HG03457 (cell line): ENCODE results near the gene TRAK2.
"Not testable (repeated sequence)": the region's sequence is repeated elsewhere in the genome, so short reads cannot be mapped to it uniquely, and the experiment has no call there.

Experiments used
- ATAC-seq: cut with Tn5 transposase; IDR thresholded peaks from one replicate; pipeline ENCODE4 v1.9.1; 2021; ENCODE audit warnings: moderate number of reproducible peaks; ENCODE audit not compliant: unreplicated experiment

Gene TRAK2

GRCh38 chr2:201452058-201452921 is 1.0 kb upstream of the TRAK2 start:
- peak; percentile 11 for ATAC-seq

DNA sequence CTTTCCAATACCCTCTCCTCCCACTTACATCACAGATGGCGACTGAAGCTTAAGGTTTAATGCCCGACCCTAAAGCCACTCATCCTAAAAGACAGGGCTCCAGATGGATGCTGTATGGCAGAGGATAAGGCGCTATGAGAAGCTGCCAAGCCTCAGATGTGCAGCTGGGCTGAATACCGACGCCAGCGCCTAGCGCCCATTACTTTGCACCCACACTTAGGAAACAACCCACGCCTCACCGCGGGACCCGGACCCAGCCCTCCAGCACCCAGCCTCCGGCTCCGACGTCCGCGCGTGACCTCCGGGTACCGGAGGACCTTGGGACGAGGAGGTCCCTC is 335 bp downstream of the TRAK2 start:
- peak; percentile 15 for ATAC-seq

- ATAC-seq = no peak
Measured at GRCh38 chr2:201448701-201449100, 2.6 kb downstream of the TRAK2 start.

- no peak for ATAC-seq
Measured at GRCh38 chr2:201448061-201448460, 3.2 kb downstream of the TRAK2 start.

DNA sequence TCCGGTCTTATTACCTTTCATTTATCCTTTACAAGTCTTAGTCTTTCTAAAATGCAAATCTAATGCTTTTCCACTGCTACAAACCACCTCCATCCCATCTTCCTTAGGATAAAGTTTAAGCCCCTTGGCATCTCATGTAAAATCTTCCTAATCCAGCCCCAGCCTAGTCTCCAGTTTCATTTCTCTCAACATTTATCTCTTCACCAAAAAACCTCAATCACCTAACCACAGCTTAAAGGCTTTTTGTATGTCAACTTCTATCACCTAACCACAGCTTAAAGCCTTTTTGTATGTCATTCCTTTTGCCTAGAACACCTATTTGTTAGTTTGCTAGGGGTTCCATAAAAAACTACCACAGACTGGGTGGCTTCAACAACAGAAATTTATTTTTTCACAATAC is 4.2 kb downstream of the TRAK2 start:
- ATAC-seq = no peak

DNA sequence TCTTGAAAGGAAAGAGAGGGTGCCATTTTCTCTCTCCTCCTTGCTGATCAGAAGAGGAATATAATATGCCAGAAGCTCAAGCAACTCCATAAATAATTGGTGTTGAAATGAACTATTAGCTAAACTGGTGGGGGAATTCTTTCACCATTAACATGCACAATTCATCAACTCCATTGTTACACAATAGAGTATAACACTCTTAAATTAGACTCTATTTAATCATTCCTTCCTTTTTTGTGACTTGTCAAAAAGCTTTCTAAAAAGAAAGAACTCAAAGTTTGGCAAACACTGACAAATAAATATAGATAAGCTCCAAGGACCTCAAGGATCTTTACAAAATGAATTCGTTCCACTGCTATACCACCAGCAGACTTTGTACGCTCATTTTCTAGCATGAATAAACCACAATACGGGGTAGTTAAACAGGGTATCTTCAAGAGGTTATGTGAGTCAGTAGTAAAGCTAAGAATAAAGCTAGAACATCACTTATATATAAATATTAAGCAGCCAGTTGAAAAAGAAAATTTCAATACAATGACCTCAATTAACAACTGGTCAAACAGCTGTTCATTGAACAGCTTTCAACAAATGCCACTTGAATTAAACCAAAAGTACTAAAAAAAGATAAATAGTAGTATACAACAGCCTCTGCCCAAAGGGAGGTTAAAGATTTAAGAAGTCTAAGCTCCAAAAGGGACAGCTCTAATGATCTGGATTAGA is 6.4 kb downstream of the TRAK2 start:
- ATAC-seq = no peak

DNA sequence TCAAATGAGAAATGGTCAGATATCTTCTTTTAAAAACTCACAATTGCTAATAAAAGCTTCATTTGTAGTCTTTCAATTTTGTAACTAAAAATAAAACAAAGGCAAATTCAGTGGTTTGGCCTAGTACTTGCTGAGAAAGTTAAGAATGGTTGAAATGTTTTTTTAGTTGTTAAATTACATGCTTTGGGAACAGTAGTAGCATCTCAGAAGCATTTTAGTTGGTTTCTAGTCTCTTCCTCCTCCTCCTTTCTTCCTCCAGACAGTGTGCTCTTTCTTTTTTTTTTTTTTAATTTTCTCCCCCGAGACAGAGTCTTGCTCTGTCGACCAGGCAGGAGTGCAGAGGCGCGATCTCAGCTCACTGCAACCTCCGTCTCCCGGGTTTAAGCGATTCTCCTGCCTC is 9.8 kb downstream of the TRAK2 start:
- ATAC-seq = no peak

DNA sequence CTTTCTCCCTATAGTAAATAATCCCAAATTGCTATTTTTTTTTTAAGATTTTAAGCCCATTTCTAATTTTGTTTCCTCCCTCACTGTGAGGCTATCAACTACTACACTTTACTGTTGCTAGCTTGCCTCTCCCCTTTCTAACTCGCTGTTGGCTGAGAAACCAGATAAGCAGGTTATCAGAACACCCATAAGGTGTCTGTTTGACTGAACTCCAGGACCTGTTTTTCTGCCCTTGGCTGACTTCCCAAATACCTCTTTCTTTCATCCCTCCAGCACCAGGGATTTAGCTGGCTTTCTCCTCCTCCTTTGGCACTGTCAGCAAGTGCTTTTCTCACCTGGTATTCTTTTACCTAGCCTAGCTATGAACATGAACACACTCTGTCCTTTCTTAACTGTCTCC is 11.1 kb downstream of the TRAK2 start:
- ATAC-seq = no peak

GRCh38 chr2:201439336-201439922 is 11.8 kb downstream of the TRAK2 start:
- ATAC-seq = not testable (repeated sequence)

DNA sequence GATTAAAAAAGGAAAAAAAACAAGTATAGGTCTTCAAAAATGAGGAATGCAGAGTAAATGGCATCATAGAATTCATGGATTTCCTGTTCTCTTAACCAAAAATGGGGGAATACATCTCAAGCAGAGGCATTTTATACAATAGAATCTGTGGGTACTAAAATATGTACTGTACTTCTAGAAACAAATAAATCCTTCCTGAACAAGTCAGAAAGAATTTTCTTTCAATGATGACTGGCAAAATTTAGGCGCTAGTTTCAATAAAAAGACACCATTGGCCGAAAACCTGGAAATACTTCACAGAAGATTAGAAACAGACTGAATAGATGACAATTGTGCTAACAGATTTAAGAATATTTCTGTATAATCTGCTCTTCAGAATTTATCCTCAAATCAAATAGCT is 15.1 kb downstream of the TRAK2 start:
- no peak for ATAC-seq

GRCh38 chr2:201433394-201433995 is 17.8 kb downstream of the TRAK2 start:
- ATAC-seq = no peak

DNA sequence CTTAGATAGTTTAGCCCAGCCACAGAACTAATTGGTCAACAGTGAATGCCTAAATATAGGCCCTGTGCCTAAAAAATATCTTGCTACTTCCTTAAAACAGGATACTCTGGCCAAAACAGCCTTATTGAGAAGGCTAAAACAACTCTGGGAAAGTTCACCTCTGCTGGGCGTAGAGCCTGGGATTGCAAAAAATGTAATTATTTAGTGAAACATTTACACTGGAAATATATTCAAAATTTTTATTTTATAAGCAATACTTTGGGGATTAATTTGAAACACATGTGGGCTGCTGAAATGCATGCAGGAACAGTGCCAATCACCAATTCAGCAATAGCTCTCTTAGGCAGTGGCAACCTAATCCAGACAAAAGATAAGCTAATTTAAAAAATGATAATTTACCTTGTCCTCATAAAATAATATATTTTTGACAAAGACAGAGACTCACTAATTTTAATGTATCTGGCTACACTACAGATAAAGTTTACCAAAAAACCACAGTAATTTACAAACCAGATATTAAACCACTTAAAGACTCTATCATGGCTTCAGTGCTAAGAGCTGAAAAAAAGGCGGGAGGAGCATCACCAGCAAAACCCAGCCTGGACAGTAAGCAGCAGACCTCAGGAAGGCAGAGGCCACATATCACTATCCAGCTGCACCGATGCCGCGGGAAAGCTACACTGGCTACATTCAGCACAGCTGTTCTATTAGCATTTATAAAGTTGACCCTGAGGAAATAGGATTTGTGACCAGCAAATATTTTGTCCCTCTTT is 18.5 kb downstream of the TRAK2 start:
- ATAC-seq = no peak

GRCh38 chr2:201432038-201432620 is 19.1 kb downstream of the TRAK2 start:
- ATAC-seq = no peak

- no peak for ATAC-seq
Measured at GRCh38 chr2:201430839-201431238, 20.4 kb downstream of the TRAK2 start.

- ATAC-seq = not testable (repeated sequence)
Measured at GRCh38 chr2:201430322-201430721, 20.9 kb downstream of the TRAK2 start.

DNA sequence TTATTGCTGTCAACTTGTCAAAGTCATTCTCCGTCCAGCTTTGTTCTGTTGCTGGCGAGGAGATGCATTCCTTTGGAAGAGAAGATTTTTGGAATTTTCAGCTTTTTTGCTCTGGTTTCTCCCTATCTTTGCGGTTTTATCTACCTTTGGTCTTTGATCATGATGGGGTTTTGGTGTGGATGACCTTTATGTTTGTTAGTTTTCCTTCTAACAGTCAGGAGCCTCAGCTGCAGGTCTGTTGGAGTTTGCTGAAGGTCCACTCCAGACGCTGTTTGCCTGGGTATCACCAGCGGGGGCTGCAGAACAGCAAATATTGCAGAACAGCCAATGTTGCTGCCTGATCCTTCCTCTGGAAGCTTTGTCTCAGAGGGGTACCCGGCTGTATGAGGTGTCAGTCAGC is 21.4 kb downstream of the TRAK2 start:
- ATAC-seq = not testable (repeated sequence)

GRCh38 chr2:201428366-201428765 is 22.9 kb downstream of the TRAK2 start:
- ATAC-seq = not testable (repeated sequence)

- ATAC-seq = no peak
Measured at GRCh38 chr2:201425952-201426351, 25.3 kb downstream of the TRAK2 start.

GRCh38 chr2:201420442-201421113 is 30.7 kb downstream of the TRAK2 start:
- no peak for ATAC-seq

DNA sequence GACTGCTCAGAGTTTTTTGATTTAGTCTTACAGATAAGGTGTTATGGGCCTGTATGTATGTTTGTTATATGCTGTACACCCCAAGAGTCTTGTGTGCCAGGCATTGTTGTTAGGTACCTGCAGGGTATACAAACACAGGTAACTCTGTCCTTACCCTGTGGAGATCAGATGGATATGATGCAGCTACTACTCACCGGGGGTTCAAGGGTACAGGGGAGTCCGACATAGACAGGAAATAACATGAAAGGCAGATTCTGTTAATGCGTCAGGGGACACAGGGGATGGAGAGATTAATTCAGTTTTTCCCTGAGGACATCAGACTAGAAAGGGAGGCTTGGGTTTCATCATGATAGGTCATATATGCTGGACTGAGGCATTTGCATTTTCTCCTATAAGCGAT is 31.3 kb downstream of the TRAK2 start:
- ATAC-seq = no peak
